HEK293T (cell line): ENCODE data around the gene FRRS1L.

ENCODE experiments used
- CTCF ChIA-PET: fragments of 350-600 bp; formaldehyde crosslinking; extraction: SDS; loops from one replicate; lab custom pipeline; 2021; ENCODE audit warnings: antibody characterized with exemption, inconsistent platforms; lab: Yijun Ruan, JAX
- POLR2A ChIA-PET: fragments of 350-600 bp; formaldehyde crosslinking; extraction: SDS; loops from one replicate; lab custom pipeline; 2020; ENCODE audit warnings: antibody characterized with exemption, inconsistent platforms; lab: Yijun Ruan, JAX
- DNase-seq: peaks from one replicate; pipeline ENCODE4 v3.0.0; 2012; ENCODE audit warnings: mixed read lengths; ENCODE audit errors: extremely low spot score
- ARNT ChIP-seq: fragments of 450-650 bp; IDR thresholded peaks from 2 replicates; pipeline ENCODE4 v1.6.1; 2017; ENCODE audit warnings: mild to moderate bottlenecking
- BHLHE40 ChIP-seq: fragments of 450-650 bp; IDR thresholded peaks from 2 replicates; pipeline ENCODE4 v1.6.1; 2016; ENCODE audit warnings: mild to moderate bottlenecking, moderate library complexity, borderline replicate concordance
- CTBP1 ChIP-seq: fragments of 450-650 bp; IDR thresholded peaks from 2 replicates; pipeline ENCODE4 v1.6.1; 2016; ENCODE audit warnings: borderline replicate concordance
- ELF4 ChIP-seq: fragments of 450-650 bp; IDR thresholded peaks from 2 replicates; pipeline ENCODE4 v1.6.1; 2017; ENCODE audit warnings: antibody characterized with exemption
- FOXA1 ChIP-seq: fragments of 450-650 bp; IDR thresholded peaks from 2 replicates; pipeline ENCODE4 v1.6.1; 2016; ENCODE audit warnings: mild to moderate bottlenecking
- FOXK2 ChIP-seq: fragments of 450-650 bp; IDR thresholded peaks from 2 replicates; pipeline ENCODE4 v1.6.1; 2016; ENCODE audit warnings: mild to moderate bottlenecking
- FOXM1 ChIP-seq: fragments of 450-650 bp; IDR thresholded peaks from 2 replicates; pipeline ENCODE4 v1.6.1; 2017; ENCODE audit warnings: mild to moderate bottlenecking, borderline replicate concordance
- HDGF ChIP-seq: fragments of 450-650 bp; IDR thresholded peaks from 2 replicates; pipeline ENCODE4 v1.6.1; 2017; ENCODE audit warnings: antibody characterized with exemption, borderline replicate concordance
- L3MBTL2 ChIP-seq: fragments of 450-650 bp; conservative IDR thresholded peaks from 2 replicates; pipeline ENCODE4 v1.6.1; 2016; ENCODE audit warnings: mild to moderate bottlenecking
- LEF1 ChIP-seq: fragments of 450-650 bp; IDR thresholded peaks from 2 replicates; pipeline ENCODE4 v1.6.1; 2017; ENCODE audit warnings: mild to moderate bottlenecking, borderline replicate concordance
- NFRKB ChIP-seq: fragments of 450-650 bp; IDR thresholded peaks from 2 replicates; pipeline ENCODE4 v1.6.1; 2016; ENCODE audit warnings: mild to moderate bottlenecking, moderate library complexity
- PKNOX1 ChIP-seq: fragments of 450-650 bp; IDR thresholded peaks from 2 replicates; pipeline ENCODE4 v1.6.1; 2016
- SP1 ChIP-seq: fragments of 450-650 bp; IDR thresholded peaks from 2 replicates; pipeline ENCODE4 v1.6.1; 2017
- SUZ12 ChIP-seq: fragments of 450-650 bp; IDR thresholded peaks from 2 replicates; pipeline ENCODE4 v1.6.1; 2016; ENCODE audit warnings: mild to moderate bottlenecking
- TARDBP ChIP-seq: fragments of 450-650 bp; IDR thresholded peaks from 2 replicates; pipeline ENCODE4 v1.6.1; 2016
- ZNF384 ChIP-seq: fragments of 450-650 bp; IDR thresholded peaks from 2 replicates; pipeline ENCODE4 v1.6.1; 2016

The FRRS1L gene

GRCh38 chr9:109101202-109101595 lies 65.8 kb downstream of the FRRS1L start:
- ChIA-PET POLR2A (interaction anchor here (1.2 kb wide), 1 partner anchor 19 kb away, joined by 4 read pairs; the partner anchor contains the start of gene TMEM245), CTCF (no interaction called here)
- no peak for TF ChIP-seq NFRKB
- TF ChIP-seq FOXA1 = no peak
- no peak for TF ChIP-seq CTBP1
- TF ChIP-seq SUZ12 = no peak
- TF ChIP-seq ZNF384 = no peak
- no peak for TF ChIP-seq BHLHE40
- TF ChIP-seq FOXM1 = no peak
- TF ChIP-seq L3MBTL2 = no peak
- no peak for TF ChIP-seq ELF4
- TF ChIP-seq SP1 = no peak
- no peak for DNase-seq

- no peak for TF ChIP-seq PKNOX1
- TF ChIP-seq ZNF384 = no peak
- TF ChIP-seq ELF4 = no peak
- no peak for TF ChIP-seq FOXA1
- TF ChIP-seq L3MBTL2 = no peak
- no peak for TF ChIP-seq LEF1
- no peak for TF ChIP-seq FOXK2
- ChIA-PET CTCF (no interaction called here), POLR2A (interaction anchor here (1.2 kb wide), 1 partner anchor 19 kb away, joined by 4 read pairs; the partner anchor contains the start of gene TMEM245)
- no peak for DNase-seq
Measured at GRCh38 chr9:109100543-109101201, 66.4 kb downstream of the FRRS1L start.

GRCh38 chr9:109098960-109099308 lies 68.1 kb downstream of the FRRS1L start:
- no peak for TF ChIP-seq ZNF384
- TF ChIP-seq FOXM1 = no peak
- TF ChIP-seq L3MBTL2 = no peak
- no peak for TF ChIP-seq FOXK2
- no peak for TF ChIP-seq SUZ12
- no peak for TF ChIP-seq CTBP1
- no peak for TF ChIP-seq HDGF
- TF ChIP-seq ELF4 = no peak
- TF ChIP-seq BHLHE40 = no peak
- ChIA-PET CTCF (no interaction called here), POLR2A (no interaction called here)
- no peak for DNase-seq

DNA sequence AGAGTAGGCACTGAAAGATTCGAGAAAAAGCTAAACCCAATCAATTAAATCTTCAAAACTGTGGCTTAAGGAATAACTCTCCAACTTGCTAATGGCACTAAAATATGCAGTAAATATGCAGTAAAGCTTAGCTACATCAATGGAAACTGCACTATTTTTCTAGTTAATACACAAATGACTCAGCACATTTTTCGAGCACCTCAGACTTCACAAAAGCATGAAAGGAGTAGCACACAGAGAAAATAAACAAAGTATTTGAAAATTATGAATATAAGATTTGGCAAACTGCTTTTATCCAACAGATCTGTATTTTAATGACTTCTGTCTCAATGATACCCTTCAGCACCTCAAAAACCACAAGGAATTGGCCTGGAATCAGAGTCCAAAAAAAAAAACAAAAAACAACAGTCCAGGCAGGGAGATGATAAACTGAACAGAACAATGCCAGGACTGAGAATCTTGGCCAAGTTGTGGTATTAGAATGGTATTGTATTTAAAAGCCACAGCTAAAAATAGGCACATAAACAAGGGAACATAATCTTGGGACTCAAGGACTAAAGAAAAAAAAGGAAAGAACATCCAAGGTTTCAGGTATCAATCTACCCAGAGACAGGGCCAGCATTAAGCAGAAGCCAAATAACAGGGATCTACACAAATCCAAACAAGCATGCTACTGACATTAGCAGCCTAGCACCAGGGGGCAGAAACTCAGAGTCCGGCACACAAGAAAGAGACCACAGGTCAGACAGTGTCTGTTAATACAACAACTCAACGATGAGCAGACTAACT lies 68.7 kb downstream of the FRRS1L start:
- peak; percentile 39 for DNase-seq
- POLR2A ChIA-PET = no interaction called here
- TF ChIP-seq ELF4 = no peak
- TF ChIP-seq ZNF384 = peak; percentile 69
- CTCF ChIA-PET = no interaction called here

DNA sequence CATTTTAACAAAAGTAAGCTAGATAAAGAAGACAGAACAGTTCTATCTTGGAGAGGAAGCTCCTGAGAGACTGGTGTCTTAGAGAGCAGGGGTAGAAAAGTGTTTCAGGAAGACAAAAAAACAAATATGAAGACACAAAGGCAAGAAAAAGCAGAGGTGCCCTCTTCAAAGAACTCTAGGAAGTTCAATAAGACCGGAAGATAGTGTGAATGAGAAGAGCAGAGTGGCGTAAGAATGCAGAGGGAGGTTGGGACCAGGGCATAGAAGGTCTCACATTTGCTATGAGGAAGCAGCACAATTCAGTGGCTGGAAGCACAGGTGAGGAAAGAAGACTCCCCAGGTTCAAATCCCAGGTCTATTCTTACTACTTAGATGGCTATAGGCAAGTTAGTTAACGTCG lies 69.9 kb downstream of the FRRS1L start:
- DNase-seq = no peak
- ChIA-PET POLR2A (no interaction called here), CTCF (interaction anchor here (1.6 kb wide), 1 partner anchor 86 kb away, joined by 4 read pairs; no protein-coding TSS in a partner anchor)
- no peak for TF ChIP-seq ELF4

DNA sequence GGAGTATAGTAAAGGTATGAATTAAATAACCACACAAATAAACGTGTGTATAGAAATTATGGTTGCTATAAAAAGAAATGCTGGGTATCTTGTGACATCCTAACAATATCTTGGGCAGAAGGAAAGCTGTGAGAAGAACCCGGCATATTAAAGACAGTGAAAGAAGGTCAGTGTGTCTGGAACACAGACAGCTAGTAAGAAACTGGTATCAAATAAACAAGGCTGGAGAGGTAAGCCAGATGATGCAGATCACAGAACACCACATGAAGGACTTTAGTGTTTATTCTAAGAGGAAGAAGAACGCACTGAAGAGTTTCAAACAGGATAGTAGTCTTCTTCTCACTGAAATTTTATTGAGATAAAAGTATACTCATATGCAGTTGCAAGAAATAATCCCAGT lies 71.7 kb downstream of the FRRS1L start:
- POLR2A ChIA-PET = no interaction called here
- CTCF ChIA-PET = no interaction called here
- DNase-seq = no peak
- TF ChIP-seq ARNT (no peak), NFRKB (no peak), FOXK2 (no peak)

DNA sequence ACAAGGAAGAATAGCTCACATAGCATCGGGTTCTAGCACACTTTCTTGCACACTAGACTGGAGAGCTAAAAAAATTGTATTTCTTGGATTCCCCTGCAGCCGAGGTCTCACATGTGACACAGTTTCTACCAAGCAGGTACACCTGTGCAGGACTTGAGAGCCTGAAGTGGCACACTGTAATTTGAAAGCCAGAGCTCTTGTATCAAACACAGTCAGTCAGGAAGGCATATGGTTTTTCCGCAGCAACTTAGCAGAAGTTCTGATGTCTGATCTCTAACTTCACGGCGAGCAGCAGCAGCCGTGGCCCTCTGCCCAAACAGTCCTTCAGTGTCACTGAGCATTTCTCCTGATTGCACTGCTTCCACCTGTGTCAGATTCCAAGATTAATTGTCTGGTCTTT lies 72.8 kb downstream of the FRRS1L start:
- DNase-seq = no peak
- ChIA-PET CTCF (interaction anchor here (0.7 kb wide), 1 partner anchor 31 kb away, joined by 3 read pairs; no protein-coding TSS in a partner anchor), POLR2A (no interaction called here)
- TF ChIP-seq TARDBP = no peak

GRCh38 chr9:109092587-109092986 lies 74.5 kb downstream of the FRRS1L start:
- POLR2A ChIA-PET = no interaction called here
- CTCF ChIA-PET = interaction anchor here (1.2 kb wide), 1 partner anchor 11 kb away, joined by 3 read pairs; no protein-coding TSS in a partner anchor
- DNase-seq = no peak

More at GRCh38 chr9:109092587-109092986, 74.5 kb downstream of the FRRS1L start:
- TF ChIP-seq FOXA1 (no peak), SUZ12 (no peak), HDGF (no peak), NFRKB (no peak), BHLHE40 (no peak), PKNOX1 (no peak), ELF4 (no peak), SP1 (no peak), L3MBTL2 (no peak), ZNF384 (no peak), FOXK2 (no peak), CTBP1 (no peak), FOXM1 (no peak), ARNT (no peak), LEF1 (no peak), TARDBP (no peak)
